ENCODE measurements around the gene PLXDC1.
"Not testable (repeated sequence)": the region's sequence is repeated elsewhere in the genome, so short reads cannot be mapped to it uniquely, and the experiment has no call there.

Gene PLXDC1

GRCh38 chr17:39181303-39181702, 29.9 kb upstream of the PLXDC1 start:
- DNase-seq (ENCODE audit: low read depth) = no peak

DNA sequence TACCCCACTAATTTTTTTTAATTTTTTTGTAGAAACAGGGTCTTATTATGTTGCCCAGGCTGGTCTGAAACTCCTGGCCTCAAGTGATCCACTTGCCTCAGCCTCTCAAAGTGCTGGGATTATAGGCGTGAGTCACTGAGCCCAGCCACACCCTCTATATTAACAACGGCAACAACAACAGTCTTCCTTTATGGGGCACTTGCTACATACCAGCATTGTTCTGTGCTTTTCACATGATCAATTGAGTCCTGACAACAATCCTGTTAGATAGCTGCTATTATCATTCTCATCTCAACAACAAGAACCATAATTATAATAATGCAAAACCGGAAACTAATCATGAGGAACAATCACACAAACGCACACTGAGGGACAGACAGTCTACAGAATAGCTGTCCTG, 27.1 kb upstream of the PLXDC1 start:
- DNase-seq (ENCODE audit: low read depth) = peak; percentile 53

DNA sequence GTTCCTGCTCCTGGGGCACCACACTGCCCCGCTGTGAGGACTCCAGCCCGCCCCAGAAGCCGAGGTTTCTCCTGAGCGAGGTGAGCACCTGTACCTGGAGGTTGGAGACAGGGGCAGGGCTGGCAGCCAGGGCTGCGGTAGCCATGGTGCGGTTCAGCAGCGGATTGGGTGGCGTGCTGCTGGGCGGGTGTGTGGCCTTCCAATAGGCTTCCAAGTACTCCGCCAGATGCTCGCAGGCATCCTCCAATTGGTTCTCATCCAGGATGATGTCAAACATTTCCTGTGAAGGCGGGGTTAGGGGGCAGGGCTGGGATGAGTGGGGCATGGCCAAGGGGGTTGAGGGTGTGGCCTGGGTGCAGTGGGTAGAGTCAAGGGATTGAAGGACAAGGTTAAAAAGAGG, 25.8 kb upstream of the PLXDC1 start:
- no peak for DNase-seq (ENCODE audit: low read depth)

DNA sequence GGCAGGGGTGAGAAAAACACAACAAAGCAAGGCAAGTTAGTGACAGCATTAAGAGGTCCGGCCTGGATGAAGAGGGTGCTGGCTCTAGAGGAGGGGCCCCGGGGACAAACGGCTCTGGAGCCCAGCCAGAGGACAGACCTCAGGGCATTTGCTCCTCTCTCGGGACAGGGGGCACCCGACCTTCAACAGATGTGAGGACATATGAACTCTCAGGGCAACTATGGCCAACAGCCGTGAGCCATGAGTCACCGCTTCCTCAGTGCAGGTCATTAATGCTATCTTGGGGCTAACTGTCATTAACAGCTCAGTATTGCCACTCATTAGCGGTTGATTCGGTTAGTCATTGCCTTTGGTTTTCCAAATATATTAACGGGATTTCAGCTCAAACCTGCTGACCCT, 24.3 kb upstream of the PLXDC1 start:
- DNase-seq (ENCODE audit: low read depth) = no peak

- DNase-seq (ENCODE audit: low read depth) = peak; percentile 45
These were observed 23.7 kb upstream of the PLXDC1 start for GRCh38 chr17:39174920-39175694.

DNA sequence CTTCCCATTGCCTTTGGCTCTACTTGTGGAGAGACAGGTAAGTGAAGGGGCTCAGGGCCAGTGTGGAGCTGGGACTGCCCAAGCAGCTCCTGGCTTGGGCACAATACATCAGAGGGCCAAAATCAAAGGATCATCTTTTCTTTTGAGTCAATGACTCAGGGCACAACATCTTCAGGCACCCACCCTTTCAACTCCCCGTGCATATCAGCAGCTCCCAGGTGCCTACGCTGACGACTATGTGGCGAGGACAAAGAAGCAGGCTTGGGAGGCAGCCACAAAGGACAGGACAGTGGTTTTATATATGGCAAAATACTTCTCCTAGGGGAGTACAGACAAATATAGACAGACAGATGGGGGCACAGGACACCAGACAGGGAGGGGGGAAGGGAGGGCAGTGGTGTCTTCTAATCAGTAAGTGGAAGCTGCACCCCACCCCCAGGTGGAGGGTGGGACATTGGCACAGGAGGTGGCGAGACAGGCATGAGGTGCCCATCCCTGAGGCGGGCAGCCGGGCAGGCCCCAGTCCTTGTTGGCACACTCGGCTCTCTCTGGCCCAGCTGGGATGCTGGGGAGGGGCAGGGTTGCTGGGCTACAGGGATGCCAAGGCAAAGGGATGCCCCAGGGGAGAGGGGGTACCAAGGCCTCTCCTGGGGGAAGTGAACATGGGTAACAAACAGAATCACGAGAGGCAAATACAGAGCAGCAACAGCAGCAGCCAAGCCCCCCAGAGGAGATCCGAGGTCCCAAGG, 22.3 kb upstream of the PLXDC1 start:
- no peak for DNase-seq (ENCODE audit: low read depth)

DNA sequence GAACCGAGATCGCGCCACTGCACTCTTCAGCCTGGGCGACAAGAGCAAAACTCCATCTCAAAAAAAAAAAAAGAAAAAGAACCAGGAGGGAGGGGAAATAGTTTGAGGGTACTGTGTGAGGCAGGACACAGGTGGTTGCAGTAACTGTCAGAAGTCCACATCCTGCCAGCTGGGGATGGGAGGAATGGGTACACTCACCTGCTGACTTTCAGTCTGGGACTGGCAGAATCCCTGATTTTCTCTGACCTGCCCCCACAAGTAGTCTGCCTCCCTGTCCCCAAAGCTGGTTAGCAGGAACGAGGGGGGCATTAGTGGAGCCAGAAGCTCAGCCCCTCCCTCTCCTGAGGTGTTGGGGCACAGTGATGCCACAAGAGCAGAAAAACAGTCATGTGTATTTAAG, 21.6 kb upstream of the PLXDC1 start:
- DNase-seq (ENCODE audit: low read depth) = no peak

DNA sequence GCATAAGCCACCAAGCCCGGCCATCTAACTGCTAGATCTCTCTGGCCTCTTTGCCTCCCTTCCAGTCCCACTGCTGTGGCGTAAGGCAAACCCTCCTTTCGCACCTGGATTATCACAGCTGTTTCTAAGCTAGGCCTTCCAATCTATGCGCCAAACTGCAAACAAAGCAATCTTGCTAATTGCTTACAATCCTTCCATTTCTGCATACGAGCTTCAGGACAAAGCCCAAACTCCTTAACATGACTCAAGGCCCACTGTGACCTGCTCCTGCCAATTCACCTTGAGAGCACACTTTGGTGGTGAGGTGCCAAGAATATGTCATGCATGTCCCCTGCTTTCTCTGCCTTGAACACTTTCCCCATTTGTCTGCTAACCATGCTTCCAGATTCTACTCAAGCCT, 20.5 kb upstream of the PLXDC1 start:
- no peak for DNase-seq (ENCODE audit: low read depth)

DNA sequence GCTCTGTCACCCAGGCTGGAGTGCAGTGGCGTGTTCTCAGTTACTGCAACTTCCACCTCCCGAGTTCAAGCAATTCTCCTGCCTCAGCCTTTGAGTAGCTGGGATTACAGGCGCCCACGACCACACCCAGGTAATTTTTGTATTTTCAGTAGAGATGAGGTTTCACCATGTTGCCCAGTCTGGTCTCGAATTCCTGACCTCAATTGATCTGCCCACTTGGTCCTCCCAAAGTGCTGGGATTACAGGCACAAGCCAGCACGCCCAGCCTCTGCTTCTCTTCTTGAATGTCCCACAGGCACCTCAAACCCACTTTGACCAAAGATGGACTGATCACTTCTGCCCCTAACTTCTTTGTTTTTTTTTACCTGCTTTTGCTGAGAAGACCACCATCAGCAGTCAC, 19.1 kb upstream of the PLXDC1 start:
- no peak for DNase-seq (ENCODE audit: low read depth)

DNA sequence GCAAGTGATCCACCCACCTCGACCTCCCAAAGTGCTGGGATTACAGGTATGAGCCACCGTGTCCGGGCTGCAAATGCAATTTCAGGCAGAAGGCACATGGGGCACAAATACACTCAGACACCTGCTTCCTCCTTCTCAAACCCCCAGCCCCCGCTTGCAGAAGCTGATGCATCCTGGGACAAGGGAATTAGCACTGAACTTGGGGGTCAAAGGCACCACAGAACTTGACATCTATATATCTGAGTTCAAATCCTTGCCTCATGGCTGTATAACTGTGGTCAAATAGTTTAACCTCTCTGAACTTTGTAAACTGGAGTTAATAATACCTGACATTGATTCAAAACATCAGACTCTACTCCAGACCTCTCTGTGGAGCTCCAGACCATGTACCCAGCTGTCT, 18.7 kb upstream of the PLXDC1 start:
- DNase-seq (ENCODE audit: low read depth) = no peak

DNA sequence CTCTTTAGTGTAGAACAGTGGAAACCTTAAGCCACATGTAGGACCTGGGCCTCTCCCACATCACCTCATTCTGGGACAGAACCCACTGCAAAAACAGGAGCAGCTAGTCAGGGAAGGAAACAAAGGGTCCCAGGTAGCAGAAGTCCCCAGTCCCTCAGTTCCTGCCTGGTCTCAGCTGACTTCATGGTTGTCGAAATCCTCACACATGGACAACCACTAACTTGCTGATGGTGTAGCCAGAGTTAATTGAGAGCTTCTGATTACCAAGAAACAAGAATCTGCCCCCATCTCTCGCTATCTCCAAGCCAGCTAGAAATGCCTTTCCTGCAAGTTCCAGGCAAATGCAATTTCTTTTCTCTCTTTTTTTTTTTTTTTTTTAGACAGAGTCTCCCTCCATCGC, 18.1 kb upstream of the PLXDC1 start:
- no peak for DNase-seq (ENCODE audit: low read depth)

DNA sequence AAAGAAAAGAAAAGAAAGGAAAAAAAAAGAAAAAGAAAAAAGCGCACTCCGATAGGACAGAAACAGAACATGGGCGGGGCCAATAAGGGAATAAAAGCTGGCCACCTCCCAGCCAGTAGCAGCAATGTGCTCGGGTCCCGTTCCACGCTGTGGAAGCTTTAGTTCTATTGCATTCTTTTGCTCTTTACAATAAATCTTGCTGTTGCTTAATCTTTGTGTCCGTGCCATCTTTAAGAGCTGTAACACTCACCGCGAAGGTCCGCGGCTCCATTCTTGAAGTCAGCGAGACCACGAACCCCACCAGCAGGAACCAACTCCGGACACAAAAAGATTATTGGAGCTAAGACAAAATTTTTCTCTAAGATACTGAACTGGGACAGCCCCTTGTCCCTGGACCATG, 17.7 kb upstream of the PLXDC1 start:
- DNase-seq (ENCODE audit: low read depth) = peak; percentile 57

GRCh38 chr17:39168503-39168902, 17.1 kb upstream of the PLXDC1 start:
- DNase-seq (ENCODE audit: low read depth) = not testable (repeated sequence)

DNA sequence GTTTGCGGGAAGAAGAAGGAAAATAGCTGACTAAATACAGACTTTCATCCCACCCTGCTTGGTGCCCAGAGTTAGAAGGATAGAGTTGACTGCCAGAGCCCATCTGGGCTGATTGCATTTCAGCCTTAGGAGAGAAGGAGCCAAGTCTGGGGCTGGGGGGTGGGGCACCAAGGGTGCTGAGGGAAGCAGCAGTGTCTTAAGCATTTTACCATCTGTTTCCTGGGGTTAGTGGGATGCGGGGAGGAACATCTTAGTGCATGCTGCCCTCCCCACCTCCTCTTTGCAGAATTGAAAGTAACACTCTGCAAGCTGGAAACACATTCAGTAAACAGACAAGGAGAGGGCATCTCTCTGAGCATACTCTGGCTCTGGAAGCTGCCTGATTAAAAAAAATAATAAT, 16.0 kb upstream of the PLXDC1 start:
- DNase-seq (ENCODE audit: low read depth) = no peak

DNA sequence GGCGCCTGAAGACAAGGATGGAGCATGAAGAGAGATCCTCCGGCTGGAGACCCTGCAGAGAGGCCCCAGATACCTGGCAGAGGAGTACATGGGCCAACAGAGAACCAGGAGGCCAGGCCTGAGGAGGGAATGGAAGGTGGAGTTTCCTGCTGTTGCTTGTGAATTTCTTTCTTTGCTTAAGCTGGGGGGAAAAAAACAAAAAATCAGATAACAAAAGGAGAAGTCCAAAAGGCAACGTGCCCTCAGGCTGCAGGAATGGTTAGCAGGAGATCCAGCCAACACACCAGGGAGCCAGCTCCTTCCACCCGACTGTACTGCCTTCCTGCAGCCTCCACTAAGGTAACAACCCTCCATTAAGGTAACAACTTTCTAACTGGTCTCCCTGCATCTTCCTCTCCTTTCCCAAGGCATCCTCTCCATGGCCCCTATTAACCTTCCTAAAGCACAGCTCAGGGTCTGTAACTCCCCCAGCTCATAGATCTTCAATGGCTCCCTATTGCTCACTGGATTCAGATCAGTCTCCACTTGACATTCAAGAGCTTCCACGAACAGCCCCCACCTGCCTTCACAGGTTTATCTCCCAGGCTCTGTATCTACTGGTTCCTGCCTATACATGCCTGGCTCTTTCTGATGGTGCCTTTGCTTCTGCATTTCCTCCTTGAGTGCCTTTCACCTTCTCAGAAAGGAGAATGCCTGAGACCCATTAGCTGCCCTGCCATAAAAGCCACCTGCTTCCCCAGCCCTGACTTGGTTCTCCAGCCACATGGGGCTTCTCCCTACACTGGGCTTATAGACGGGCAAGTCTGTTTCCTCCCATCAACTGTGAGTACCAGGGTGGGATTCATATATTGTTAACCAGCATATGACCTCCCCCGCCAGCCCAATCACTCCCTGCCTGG, 15.2 kb upstream of the PLXDC1 start:
- DNase-seq (ENCODE audit: low read depth) = no peak

- DNase-seq (ENCODE audit: low read depth) = no peak
These were observed 14.5 kb upstream of the PLXDC1 start, which contains the start of gene ARL5C for GRCh38 chr17:39165841-39166349. TSS of gene ARL5C (minus strand) at chr17:39166161. CDS start at chr17:39165760, 401 bp downstream.

- no peak for DNase-seq (ENCODE audit: low read depth)
These were observed 13.9 kb upstream of the PLXDC1 start for GRCh38 chr17:39165178-39165840.

- DNase-seq (ENCODE audit: low read depth) = peak; percentile 93
These were observed 13.3 kb upstream of the PLXDC1 start for GRCh38 chr17:39164675-39165143.

GRCh38 chr17:39161962-39162361, 10.5 kb upstream of the PLXDC1 start:
- no peak for DNase-seq (ENCODE audit: low read depth)

DNA sequence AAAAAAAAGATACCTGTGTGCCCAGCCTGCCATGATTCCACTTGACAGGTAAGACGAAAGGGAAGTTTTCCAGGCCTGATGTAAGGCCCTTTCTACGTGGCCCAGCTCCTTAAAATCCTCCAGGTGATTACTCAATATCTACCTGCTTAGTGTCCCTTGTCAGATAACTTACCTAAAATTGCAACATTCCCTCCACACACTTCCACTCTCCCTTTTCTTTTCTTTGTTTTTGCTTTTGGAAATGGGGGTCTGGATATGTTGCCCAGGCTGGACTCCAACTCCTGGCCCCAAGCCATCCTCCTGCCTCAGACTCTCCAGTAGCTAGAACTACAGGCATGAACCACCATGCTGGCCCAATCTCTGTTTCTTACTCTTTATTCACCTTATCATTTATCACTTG, 7.2 kb upstream of the PLXDC1 start:
- DNase-seq (ENCODE audit: low read depth) = no peak

GRCh38 chr17:39156491-39156890, 5.1 kb upstream of the PLXDC1 start:
- DNase-seq (ENCODE audit: low read depth) = peak; percentile 25

GRCh38 chr17:39155654-39156053, 4.2 kb upstream of the PLXDC1 start:
- no peak for DNase-seq (ENCODE audit: low read depth)

All from amniotic epithelial cell (primary cell).